Kidney glomerular epithelial cell (primary cell): ENCODE data around the gene XYLT2.
A peak's percentile ranks its signal among the peaks of the same experiment; 100 is the strongest.

Source experiments
- DNase-seq: peaks from one replicate; lab custom pipeline; 2025; lab: John Stamatoyannopoulos, UW

The XYLT2 gene

GRCh38 chr17:50364061-50364458 lies 18.1 kb downstream of the XYLT2 start:
- no peak for DNase-seq

- DNase-seq, result no peak
Observed at GRCh38 chr17:50364715-50365114, 18.8 kb downstream of the XYLT2 start.

GRCh38 chr17:50365165-50365564 lies 19.2 kb downstream of the XYLT2 start:
- no peak for DNase-seq

GRCh38 chr17:50365649-50366393 lies 19.9 kb downstream of the XYLT2 start:
- no peak for DNase-seq

- DNase-seq, result no peak
Observed at GRCh38 chr17:50367401-50367800, 21.5 kb downstream of the XYLT2 start.

GRCh38 chr17:50370052-50370451 lies 24.1 kb downstream of the XYLT2 start:
- no peak for DNase-seq

GRCh38 chr17:50371526-50371925 lies 25.6 kb downstream of the XYLT2 start:
- DNase-seq, result no peak

- DNase-seq, result no peak
Observed at GRCh38 chr17:50372222-50372757, 26.4 kb downstream of the XYLT2 start.

- DNase-seq, result peak; percentile 81
Observed at GRCh38 chr17:50372758-50373556, 27.0 kb downstream of the XYLT2 start, which contains the start of the genes EME1 and MRPL27. TSS of gene EME1 (plus strand) at chr17:50373229. CDS start at chr17:50375209, 1,980 bp downstream. TSS of gene MRPL27 (minus strand) at chr17:50373184. CDS start at chr17:50373170, 14 bp downstream.

GRCh38 chr17:50373705-50374104 lies 27.8 kb downstream of the XYLT2 start:
- no peak for DNase-seq

- DNase-seq, result no peak
Observed at GRCh38 chr17:50375858-50376538, 30.1 kb downstream of the XYLT2 start.

- DNase-seq, result no peak
Observed at GRCh38 chr17:50379351-50380132, 33.6 kb downstream of the XYLT2 start.

- no peak for DNase-seq
Observed at GRCh38 chr17:50380369-50381259, 34.7 kb downstream of the XYLT2 start.

GRCh38 chr17:50381260-50381815 lies 35.4 kb downstream of the XYLT2 start:
- no peak for DNase-seq

GRCh38 chr17:50381920-50382319 lies 36.0 kb downstream of the XYLT2 start:
- DNase-seq, result no peak

GRCh38 chr17:50382931-50383330 lies 37.0 kb downstream of the XYLT2 start:
- DNase-seq, result no peak

GRCh38 chr17:50386510-50386909 lies 40.6 kb downstream of the XYLT2 start:
- DNase-seq, result no peak

- no peak for DNase-seq
Observed at GRCh38 chr17:50388728-50389127, 42.8 kb downstream of the XYLT2 start.

GRCh38 chr17:50389534-50389933 lies 43.6 kb downstream of the XYLT2 start:
- DNase-seq, result no peak

- DNase-seq, result no peak
Observed at GRCh38 chr17:50392621-50393020, 46.7 kb downstream of the XYLT2 start.
